PC-9 (cell line): ENCODE data around the gene PITPNM1. TPM values are rescaled to one million over a fixed set of nuclear protein-coding genes. Genes with fewer than 3 reads are reported as not detected.

Source experiments
- BruUV-seq: library from RNA; stranded (reverse); fragments of 400-500 nt; replicated peaks from 2 replicates; lab custom pipeline; 2021; lab: Mats Ljungman, UMichigan
- CTCF ChIA-PET: fragments of 300-600 bp; sonication (Branson Sonifier 250); formaldehyde crosslinking; loops from one replicate; lab custom pipeline; 2022; ENCODE audit warnings: antibody characterized with exemption; lab: Charles Lee
- POLR2A ChIA-PET: fragments of 300-600 bp; sonication (Branson Sonifier 250); formaldehyde crosslinking; loops from one replicate; lab custom pipeline; 2022; ENCODE audit warnings: antibody characterized with exemption; ENCODE audit not compliant: unreplicated experiment; lab: Charles Lee
- DNase-seq, 2 experiments: peaks; one replicate each; pipeline versions ENCODE4 v3.0.0 to v3.0.0-alpha.2; 2015 to 2022; ENCODE audit warnings: mixed read lengths in 1 of 2
- H2AFZ ChIP-seq: fragments of 200-600 bp; sonication (generic); 2 replicates; pipeline ENCODE4 v1.8.1; 2017; ENCODE audit warnings: antibody characterized with exemption
- H3F3A ChIP-seq: fragments of 200-600 bp; sonication (generic); 2 replicates; pipeline ENCODE4 v1.8.1; 2017; ENCODE audit warnings: antibody characterized with exemption, mild to moderate bottlenecking, low read depth; ENCODE audit not compliant: insufficient read depth
- H3K27ac ChIP-seq: fragments of 200-600 bp; sonication (generic); 2 replicates; pipeline ENCODE4 v1.6.1; 2016; ENCODE audit warnings: mixed run types
- H3K27me3 ChIP-seq: fragments of 200-600 bp; sonication (generic); 2 replicates; pipeline ENCODE4 v1.6.1; 2016; ENCODE audit warnings: low read depth, mixed run types; ENCODE audit not compliant: insufficient read depth
- H3K36me3 ChIP-seq: fragments of 200-600 bp; sonication (generic); 2 replicates; pipeline ENCODE4 v1.6.1; 2016; ENCODE audit warnings: low read depth, mixed run types
- H3K4me1 ChIP-seq: fragments of 200-600 bp; sonication (generic); replicated peaks from 2 replicates; pipeline ENCODE4 v1.6.1; 2016; ENCODE audit warnings: mixed run types; ENCODE audit not compliant: insufficient read depth
- H3K4me2 ChIP-seq: fragments of 200-600 bp; sonication (generic); 2 replicates; pipeline ENCODE4 v1.6.1; 2017; ENCODE audit warnings: mixed run types
- H3K4me3 ChIP-seq: fragments of 200-600 bp; sonication (generic); 2 replicates; pipeline ENCODE4 v1.6.1; 2016; ENCODE audit warnings: mixed run types
- H3K79me2 ChIP-seq: fragments of 200-600 bp; sonication (generic); 2 replicates; pipeline ENCODE4 v1.6.1; 2017; ENCODE audit warnings: low read depth, mixed run types
- H3K9me2 ChIP-seq: fragments of 200-600 bp; sonication (generic); 2 replicates; pipeline ENCODE4 v1.8.1; 2017; ENCODE audit warnings: mild to moderate bottlenecking; ENCODE audit not compliant: insufficient read depth
- H3K9me3 ChIP-seq: fragments of 200-600 bp; sonication (generic); 2 replicates; pipeline ENCODE4 v1.8.1; 2016; ENCODE audit warnings: low read depth; ENCODE audit not compliant: insufficient read depth
- H4K20me1 ChIP-seq: fragments of 200-600 bp; sonication (generic); 2 replicates; pipeline ENCODE4 v1.8.1; 2017; ENCODE audit not compliant: insufficient read depth
- CTCF ChIP-seq: fragments of 200-600 bp; sonication (generic); conservative IDR thresholded peaks from 2 replicates; pipeline ENCODE4 v1.6.1; 2017; ENCODE audit warnings: mixed run types, antibody characterized with exemption, mild to moderate bottlenecking, moderate library complexity
- EZH2 ChIP-seq: fragments of 200-600 bp; sonication (generic); IDR thresholded peaks from 2 replicates; pipeline ENCODE4 v1.8.0; 2017; ENCODE audit warnings: antibody characterized with exemption, low read depth
- intact Hi-C: fragments of 100-400 bp; cut with micrococcal nuclease; formaldehyde crosslinking; loops from one replicate; pipeline ENCODE4 v1.10.0; 2022; ENCODE audit not compliant: unreplicated experiment
- total RNA-seq: library from RNA; stranded (reverse); gene quantifications from 2 replicates; pipeline ENCODE4 v1.2.3, GENCODE V29; 2021

PITPNM1 gene
- total RNA-seq, 1 experiment from 2014 or later: 84.0 TPM

- POLR2A ChIA-PET: no interaction called here
- Histone ChIP-seq H2AFZ (no peak overlapping the region), H4K20me1 (no peaks in the 10 kb centered on the region), H3K9me2 (no peaks in the 10 kb centered on the region), H3K79me2 (peaks cover 21% of the 10 kb centered on the region), H3K4me3 (peak overlapping the region; percentile 61), H3K4me2 (peak overlapping the region; percentile 86), H3K9me3 (no peaks in the 10 kb centered on the region), H3F3A (peaks cover 25% of the 10 kb centered on the region), H3K27ac (no peak overlapping the region), H3K4me1 (peaks cover 17% of the 10 kb centered on the region), H3K27me3 (no peaks in the 10 kb centered on the region), H3K36me3 (no peaks in the 10 kb centered on the region)
- BruUV-seq: no TSS peak
- DNase-seq: peak in 1 of 2 experiments; percentile 32
- CTCF ChIA-PET: no interaction called here
- no peak for TF ChIP-seq EZH2
- no peak for TF ChIP-seq CTCF
- intact Hi-C loops: loop anchor here (2.0 kb wide), 1 partner anchor 23 kb away; no protein-coding TSS in a partner anchor
Measured at GRCh38 chr11:67483831-67484665, 21.1 kb downstream of the PITPNM1 start.

DNA sequence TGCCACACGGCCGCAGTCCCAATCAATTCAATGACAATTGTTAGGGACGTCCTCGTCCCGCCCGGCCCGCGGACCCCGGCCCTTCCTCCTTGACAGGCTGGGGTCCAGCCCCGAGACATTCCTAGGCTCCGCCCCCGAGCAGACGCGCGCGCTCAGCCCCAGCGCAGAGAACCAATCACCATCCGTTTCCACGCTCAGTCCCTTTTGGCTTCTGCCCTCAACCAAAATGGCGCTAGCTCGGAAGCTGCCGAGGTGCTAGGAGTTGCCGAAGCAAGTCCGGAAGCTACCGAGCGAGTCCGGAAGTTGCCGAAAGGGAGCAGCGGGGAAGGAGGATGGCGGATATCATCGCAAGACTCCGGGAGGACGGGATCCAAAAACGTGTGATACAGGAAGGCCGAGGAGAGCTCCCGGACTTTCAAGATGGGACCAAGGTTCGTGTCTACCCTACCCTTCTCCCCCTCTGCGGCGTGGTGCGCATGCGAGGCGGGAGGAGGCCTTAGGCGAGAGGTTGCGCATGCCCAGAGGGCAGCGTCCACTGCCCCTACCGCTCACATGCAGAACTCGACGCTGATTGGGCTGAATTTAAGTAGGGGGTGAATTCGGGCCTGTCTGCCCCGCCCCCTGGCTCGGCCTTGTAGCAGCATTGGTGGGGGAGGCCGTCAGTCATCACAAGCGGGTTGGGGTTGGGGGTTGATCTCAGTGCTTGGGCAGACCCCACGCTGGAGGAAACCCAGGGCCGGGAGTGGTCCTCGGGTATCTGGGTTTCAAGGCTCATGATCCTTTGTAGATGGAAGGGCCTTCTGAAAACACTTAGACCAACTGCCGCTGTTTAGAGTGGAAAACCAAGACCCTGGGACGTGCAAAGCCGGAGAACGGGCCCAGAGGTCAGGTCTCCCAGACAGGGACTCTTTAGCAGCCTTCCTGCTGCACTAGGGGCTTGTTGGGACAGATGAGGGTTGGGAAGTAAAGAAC lies 22.1 kb downstream of the PITPNM1 start, which contains the start of gene AIP:
TSS of gene AIP (plus strand) at position 200 of the 972 bp plus-strand sequence. CDS start at position 333, 133 bp downstream.
- Histone ChIP-seq H3K27ac (peak within 1 kb of the TSS; percentile 34), H2AFZ (peak within 1 kb of the TSS; percentile 88), H3K4me2 (peak within 1 kb of the TSS; percentile 86), H3K79me2 (peaks cover 21% of the 10 kb centered on the region), H3F3A (peaks cover 25% of the 10 kb centered on the region), H3K9me3 (no peaks in the 10 kb centered on the region), H3K36me3 (no peaks in the 10 kb centered on the region), H3K9me2 (no peaks in the 10 kb centered on the region), H4K20me1 (no peaks in the 10 kb centered on the region), H3K4me3 (peak within 1 kb of the TSS; percentile 61), H3K4me1 (peaks cover 17% of the 10 kb centered on the region), H3K27me3 (no peaks in the 10 kb centered on the region)
- ChIA-PET POLR2A (interaction anchor here (0.5 to 1.0 kb wide), 7 partner anchors 16 to 323 kb away, joined by 3 to 16 read pairs (median 4); partner anchors contain the start of gene PPP1CA), CTCF (no interaction called here)
- peak; percentile 96 to 98 for DNase-seq
- TF ChIP-seq CTCF: peak; percentile 34; the same call in 1 of the 2 replicates
- TF ChIP-seq EZH2: no peak
- TSS peak; percentile 41 for BruUV-seq
- intact Hi-C loops: loop anchor here (1.0 to 2.0 kb wide), 2 partner anchors 14 to 24 kb away; partner anchors contain the start of gene TMEM134
